ENCODE data around the gene ETNK2. TPM values are rescaled to one million over a fixed set of nuclear protein-coding genes. Genes with fewer than 3 reads are reported as not detected.

The ETNK2 gene
- total and polyA plus RNA-seq, 4 donors, result 24.5 to 119 (median 78.8) TPM

DNA sequence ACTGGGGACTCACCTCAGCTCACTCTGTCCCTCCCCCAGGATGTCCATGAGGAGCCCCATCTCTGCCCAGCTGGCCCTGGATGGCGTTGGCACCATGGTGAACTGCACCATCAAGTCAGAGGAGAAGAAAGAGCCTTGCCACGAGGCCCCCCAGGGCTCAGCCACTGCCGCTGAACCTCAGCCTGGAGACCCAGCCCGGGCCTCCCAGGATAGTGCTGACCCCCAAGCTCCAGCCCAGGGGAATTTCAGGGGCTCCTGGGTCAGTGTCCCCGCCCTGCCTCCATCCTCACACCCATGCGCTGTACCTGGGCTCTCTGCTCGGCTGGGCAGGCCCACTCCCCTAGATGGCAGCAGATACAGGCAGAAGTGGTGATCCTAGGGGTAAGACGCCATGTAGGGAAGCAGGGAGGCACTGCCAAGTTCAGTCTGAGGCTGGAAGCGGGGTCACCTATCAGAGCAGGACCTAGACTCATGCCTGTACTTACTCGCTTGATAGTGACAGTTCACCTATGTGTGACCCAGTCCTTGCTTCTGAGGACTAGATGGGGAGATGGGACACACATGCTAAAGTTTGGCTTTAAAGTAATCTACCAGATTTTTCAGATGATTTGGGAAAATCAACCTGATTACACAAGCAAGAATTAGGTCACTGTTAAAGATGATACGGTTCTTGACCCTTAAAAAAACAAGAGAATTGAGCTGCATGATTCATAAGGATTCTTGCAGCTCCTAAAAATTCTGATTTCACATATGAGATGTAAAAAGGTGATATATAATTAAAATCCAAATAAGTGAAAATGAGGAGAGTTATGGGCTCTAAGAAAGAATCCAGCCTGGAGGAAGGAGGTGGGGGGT, 38.7 kb downstream of the ETNK2 start:
- Histone ChIP-seq H3K9ac (ENCODE audit: low read depth in 1 of 2, low read length in 2 of 2) (no peak overlapping the region), H3K4me1 (ENCODE audit: control insufficient read depth in 4 of 4, insufficient read depth in 4 of 4, low read length in 3 of 4) (no peaks in the 10 kb centered on the region), H3K36me3 (ENCODE audit: control insufficient read depth in 4 of 4, insufficient read depth in 3 of 4, low read depth in 1 of 4, low read length in 3 of 4) (peaks cover 0 to 22% (median 7%) of the 10 kb centered on the region in 4 donors), H3K27ac (ENCODE audit: low read depth in 1 of 2, low read length in 2 of 2) (no peak overlapping the region), H3K9me3 (ENCODE audit: control insufficient read depth in 4 of 4, low read length in 3 of 4) (no peaks in the 10 kb centered on the region), H3K27me3 (ENCODE audit: control insufficient read depth in 4 of 4, insufficient read depth in 4 of 4, low read length in 3 of 4) (no peaks in the 10 kb centered on the region), H3K4me3 (ENCODE audit: low read depth in 1 of 3, low read length in 3 of 3) (no peak overlapping the region)
- WGBS, result 89% methylated on average over 11 of the region's 11 CpGs
- no peak for TF ChIP-seq EGR1 (IDR thresholded peaks at IDR 0.05; ENCODE audit: low read depth in 2 of 2)
- no peak for TF ChIP-seq FOXA1 (IDR thresholded peaks at IDR 0.05)
- TF ChIP-seq, protein P1, sequence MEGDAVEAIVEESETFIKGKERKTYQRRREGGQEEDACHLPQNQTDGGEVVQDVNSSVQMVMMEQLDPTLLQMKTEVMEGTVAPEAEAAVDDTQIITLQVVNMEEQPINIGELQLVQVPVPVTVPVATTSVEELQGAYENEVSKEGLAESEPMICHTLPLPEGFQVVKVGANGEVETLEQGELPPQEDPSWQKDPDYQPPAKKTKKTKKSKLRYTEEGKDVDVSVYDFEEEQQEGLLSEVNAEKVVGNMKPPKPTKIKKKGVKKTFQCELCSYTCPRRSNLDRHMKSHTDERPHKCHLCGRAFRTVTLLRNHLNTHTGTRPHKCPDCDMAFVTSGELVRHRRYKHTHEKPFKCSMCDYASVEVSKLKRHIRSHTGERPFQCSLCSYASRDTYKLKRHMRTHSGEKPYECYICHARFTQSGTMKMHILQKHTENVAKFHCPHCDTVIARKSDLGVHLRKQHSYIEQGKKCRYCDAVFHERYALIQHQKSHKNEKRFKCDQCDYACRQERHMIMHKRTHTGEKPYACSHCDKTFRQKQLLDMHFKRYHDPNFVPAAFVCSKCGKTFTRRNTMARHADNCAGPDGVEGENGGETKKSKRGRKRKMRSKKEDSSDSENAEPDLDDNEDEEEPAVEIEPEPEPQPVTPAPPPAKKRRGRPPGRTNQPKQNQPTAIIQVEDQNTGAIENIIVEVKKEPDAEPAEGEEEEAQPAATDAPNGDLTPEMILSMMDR (IDR thresholded peaks at IDR 0.05; ENCODE audit: low read depth, low read length, missing input control), result no peak
- TF ChIP-seq, protein P2, sequence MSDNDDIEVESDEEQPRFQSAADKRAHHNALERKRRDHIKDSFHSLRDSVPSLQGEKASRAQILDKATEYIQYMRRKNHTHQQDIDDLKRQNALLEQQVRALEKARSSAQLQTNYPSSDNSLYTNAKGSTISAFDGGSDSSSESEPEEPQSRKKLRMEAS (IDR thresholded peaks at IDR 0.05), result no peak
- TF ChIP-seq RXRA (IDR thresholded peaks at IDR 0.05), result no peak
- no peak for TF ChIP-seq HNF4A (conservative IDR thresholded peaks at IDR 0.05)
- no peak for TF ChIP-seq RAD21 (IDR thresholded peaks at IDR 0.05)
- TF ChIP-seq TAF1 (conservative IDR thresholded peaks at IDR 0.05), result no peak
- no peak for TF ChIP-seq FOXA2 (IDR thresholded peaks at IDR 0.05)
- no peak for TF ChIP-seq JUND (IDR thresholded peaks at IDR 0.05)
- no peak for TF ChIP-seq SP1 (IDR thresholded peaks at IDR 0.05)
- TF ChIP-seq NR2F2 (IDR thresholded peaks at IDR 0.05), result no peak
- TF ChIP-seq, protein P3, sequence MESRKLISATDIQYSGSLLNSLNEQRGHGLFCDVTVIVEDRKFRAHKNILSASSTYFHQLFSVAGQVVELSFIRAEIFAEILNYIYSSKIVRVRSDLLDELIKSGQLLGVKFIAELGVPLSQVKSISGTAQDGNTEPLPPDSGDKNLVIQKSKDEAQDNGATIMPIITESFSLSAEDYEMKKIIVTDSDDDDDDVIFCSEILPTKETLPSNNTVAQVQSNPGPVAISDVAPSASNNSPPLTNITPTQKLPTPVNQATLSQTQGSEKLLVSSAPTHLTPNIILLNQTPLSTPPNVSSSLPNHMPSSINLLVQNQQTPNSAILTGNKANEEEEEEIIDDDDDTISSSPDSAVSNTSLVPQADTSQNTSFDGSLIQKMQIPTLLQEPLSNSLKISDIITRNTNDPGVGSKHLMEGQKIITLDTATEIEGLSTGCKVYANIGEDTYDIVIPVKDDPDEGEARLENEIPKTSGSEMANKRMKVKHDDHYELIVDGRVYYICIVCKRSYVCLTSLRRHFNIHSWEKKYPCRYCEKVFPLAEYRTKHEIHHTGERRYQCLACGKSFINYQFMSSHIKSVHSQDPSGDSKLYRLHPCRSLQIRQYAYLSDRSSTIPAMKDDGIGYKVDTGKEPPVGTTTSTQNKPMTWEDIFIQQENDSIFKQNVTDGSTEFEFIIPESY (IDR thresholded peaks at IDR 0.05), result no peak
- TF ChIP-seq HNF4G (IDR thresholded peaks at IDR 0.05), result no peak
- no peak for TF ChIP-seq GABPA (IDR thresholded peaks at IDR 0.05 in 1 of 2, conservative IDR thresholded peaks at IDR 0.05 in 1 of 2)
- no peak for TF ChIP-seq YY1 (IDR thresholded peaks at IDR 0.05)
- no peak for DNase-seq (ENCODE audit: low spot score)

DNA sequence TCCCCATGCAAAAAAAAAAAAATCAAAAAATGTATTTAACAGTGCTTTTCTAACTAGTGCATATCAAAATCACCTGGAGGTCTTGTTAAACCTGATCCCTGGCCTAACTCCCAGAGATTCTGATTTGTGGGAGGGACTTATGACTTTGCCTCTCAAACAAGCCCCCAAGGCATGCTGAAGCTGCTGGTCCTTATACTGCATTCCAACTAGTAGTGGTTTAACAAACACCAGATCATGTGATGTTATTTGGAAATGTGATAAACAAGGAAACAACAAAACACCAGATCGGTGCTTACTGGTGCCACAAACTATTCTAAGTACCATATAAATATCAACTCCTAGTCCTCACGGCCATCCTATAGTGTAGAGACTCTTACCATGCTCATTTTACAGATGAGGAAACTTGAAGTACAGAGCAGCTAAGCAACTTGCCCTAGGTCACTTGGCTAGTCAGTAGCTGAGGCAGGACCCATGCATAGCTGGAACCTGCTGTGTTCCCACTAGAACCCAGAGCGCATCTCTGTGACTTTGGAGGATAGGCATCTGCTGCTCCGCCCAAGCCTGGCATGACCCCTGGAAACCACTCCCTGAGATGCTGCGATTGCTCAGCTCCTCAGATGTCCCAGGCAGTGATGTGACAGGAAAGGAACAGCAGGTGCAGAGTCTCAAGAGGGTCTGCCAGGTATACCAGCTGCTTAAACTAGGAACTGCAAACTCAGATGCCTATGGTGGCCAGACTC, 40.8 kb downstream of the ETNK2 start:
- TF ChIP-seq RXRA (IDR thresholded peaks at IDR 0.05) (no peak), HNF4A (conservative IDR thresholded peaks at IDR 0.05) (no peak), RAD21 (IDR thresholded peaks at IDR 0.05) (no peak)
- TF ChIP-seq, protein P3 (IDR thresholded peaks at IDR 0.05), result no peak
- TF ChIP-seq, protein P1 (IDR thresholded peaks at IDR 0.05; ENCODE audit: low read depth, low read length, missing input control), result no peak
- 88% methylated on average over 5 of the region's 5 CpGs for WGBS
- H3K9ac ChIP-seq (ENCODE audit: low read depth in 1 of 2, low read length in 2 of 2), result no peak overlapping the region
- H3K9me3 ChIP-seq (ENCODE audit: control insufficient read depth in 4 of 4, low read length in 3 of 4), result no peaks in the 10 kb centered on the region
- H3K27me3 ChIP-seq (ENCODE audit: control insufficient read depth in 4 of 4, insufficient read depth in 4 of 4, low read length in 3 of 4), result no peaks in the 10 kb centered on the region
- DNase-seq (ENCODE audit: low spot score), result no peak
- H3K36me3 ChIP-seq (ENCODE audit: control insufficient read depth in 4 of 4, insufficient read depth in 3 of 4, low read depth in 1 of 4, low read length in 3 of 4), result peaks cover 0 to 8% (median 1%) of the 10 kb centered on the region in 4 donors
- H3K4me3 ChIP-seq (ENCODE audit: low read depth in 1 of 3, low read length in 3 of 3), result no peak overlapping the region
- peaks cover 0 to 5% (median 1%) of the 10 kb centered on the region in 4 donors for H3K4me1 ChIP-seq (ENCODE audit: control insufficient read depth in 4 of 4, insufficient read depth in 4 of 4, low read length in 3 of 4)
- H3K27ac ChIP-seq (ENCODE audit: low read depth in 1 of 2, low read length in 2 of 2), result no peak overlapping the region
